Activated CD8-positive, alpha-beta T cell treated with anti-CD3 and anti-CD28 coated beads for 36 hours (primary cell): ENCODE measurements around the gene FABP7. TPM values are rescaled to one million over a fixed set of nuclear protein-coding genes. Genes with fewer than 3 reads are reported as not detected.

Experiments used
- ATAC-seq: fragments of 200-7000 bp; cut with Tn5 transposase; one replicate; pipeline ENCODE4 v1.10.0; 2021; ENCODE audit warnings: mild to moderate bottlenecking, moderate library complexity
- CTCF ChIA-PET: fragments of 350-600 bp; sonication (Branson Sonifier 250); formaldehyde crosslinking; loops from one replicate; lab custom pipeline; 2021; ENCODE audit warnings: antibody characterized with exemption; lab: Charles Lee
- POLR2A ChIA-PET: fragments of 350-600 bp; sonication (Branson Sonifier 250); formaldehyde crosslinking; loops from one replicate; lab custom pipeline; 2021; ENCODE audit warnings: antibody characterized with exemption; lab: Charles Lee
- DNase-seq: peaks from one replicate; pipeline ENCODE4 v3.0.0-alpha.2; 2020
- H3K27ac Mint-ChIP-seq: one replicate; pipeline ENCODE4 v1.8.0; 2021; ENCODE audit warnings: mild to moderate bottlenecking, mixed read lengths
- H3K27me3 Mint-ChIP-seq: one replicate; pipeline ENCODE4 v1.8.0; 2021; ENCODE audit warnings: mixed read lengths
- H3K36me3 Mint-ChIP-seq: one replicate; pipeline ENCODE4 v1.8.0; 2021; ENCODE audit warnings: low read depth, mixed read lengths
- H3K4me1 Mint-ChIP-seq: one replicate; pipeline ENCODE4 v1.8.0; 2021; ENCODE audit warnings: low read depth, mixed read lengths
- H3K4me3 Mint-ChIP-seq: one replicate; pipeline ENCODE4 v1.8.0; 2021; ENCODE audit warnings: mild to moderate bottlenecking, moderate library complexity, mixed read lengths
- H3K9me3 Mint-ChIP-seq: one replicate; pipeline ENCODE4 v1.8.0; 2021; ENCODE audit warnings: mixed read lengths
- CTCF ChIP-seq: fragments of 200-600 bp; IDR thresholded peaks from one replicate; pipeline ENCODE4 v1.8.0; 2022; ENCODE audit warnings: antibody characterized with exemption, mild to moderate bottlenecking
- intact Hi-C: fragments of 100-400 bp; cut with micrococcal nuclease; formaldehyde crosslinking; loops from one replicate; pipeline ENCODE4 v1.10.0; 2022
- total RNA-seq, 2 experiments: library from RNA; stranded (reverse); gene quantifications; one replicate each; pipeline ENCODE4 v1.2.3, GENCODE V29; 2021

Gene FABP7
- total RNA-seq, 2 experiments from 2014 or later = not detected

GRCh38 chr6:122787721-122788120 is 8.2 kb downstream of the FABP7 start:
- no peak for DNase-seq
- no peak for ATAC-seq
- H3K36me3 Mint-ChIP-seq = no peaks in the 10 kb centered on the region
- CTCF ChIA-PET = no interaction called here
- no peak for TF ChIP-seq CTCF
- POLR2A ChIA-PET = interaction anchor here (1.2 kb wide), 1 partner anchor 14 kb away, joined by 4 read pairs; no protein-coding TSS in a partner anchor
- H3K9me3 Mint-ChIP-seq = no peaks in the 10 kb centered on the region
- peaks cover 56% of the 10 kb centered on the region for H3K27me3 Mint-ChIP-seq
- H3K4me3 Mint-ChIP-seq = no peak overlapping the region
- intact Hi-C loops = no loop called here
- H3K4me1 Mint-ChIP-seq = peaks cover 15% of the 10 kb centered on the region
- no peak overlapping the region for H3K27ac Mint-ChIP-seq

- Mint-ChIP-seq H3K4me3 (no peak overlapping the region), H3K9me3 (no peaks in the 10 kb centered on the region), H3K27me3 (peaks cover 55% of the 10 kb centered on the region), H3K4me1 (peaks cover 15% of the 10 kb centered on the region), H3K36me3 (no peaks in the 10 kb centered on the region), H3K27ac (no peak overlapping the region)
- no peak for DNase-seq
- TF ChIP-seq CTCF = no peak
- intact Hi-C loops = no loop called here
- ATAC-seq = no peak
- ChIA-PET CTCF (interaction anchor here (1.0 to 2.3 kb wide), 3 partner anchors 25 to 51 kb away, joined by 3 to 13 read pairs (median 3); no protein-coding TSS in a partner anchor), POLR2A (no interaction called here)
Observed at GRCh38 chr6:122788208-122788607, 8.7 kb downstream of the FABP7 start.

GRCh38 chr6:122788663-122789181 is 9.2 kb downstream of the FABP7 start:
- H3K27ac Mint-ChIP-seq = no peak overlapping the region
- peaks cover 15% of the 10 kb centered on the region for H3K4me1 Mint-ChIP-seq
- CTCF ChIA-PET = interaction anchor here (1.0 to 2.3 kb wide), 4 partner anchors 9 to 50 kb away, joined by 3 to 13 read pairs (median 4); no protein-coding TSS in a partner anchor
- no peaks in the 10 kb centered on the region for H3K9me3 Mint-ChIP-seq
- POLR2A ChIA-PET = no interaction called here
- no peak for DNase-seq
- no peak for ATAC-seq
- intact Hi-C loops = no loop called here
- peaks cover 51% of the 10 kb centered on the region for H3K27me3 Mint-ChIP-seq
- peak overlapping the region; percentile 77 for H3K4me3 Mint-ChIP-seq
- no peak for TF ChIP-seq CTCF
- H3K36me3 Mint-ChIP-seq = no peaks in the 10 kb centered on the region

- H3K4me1 Mint-ChIP-seq = peaks cover 15% of the 10 kb centered on the region
- H3K27me3 Mint-ChIP-seq = peaks cover 51% of the 10 kb centered on the region
- DNase-seq (peak; percentile 61), ATAC-seq (peak; percentile 89)
- intact Hi-C loops = no loop called here
- H3K36me3 Mint-ChIP-seq = no peaks in the 10 kb centered on the region
- H3K9me3 Mint-ChIP-seq = no peaks in the 10 kb centered on the region
- peak within 1 kb of the TSS; percentile 64 for H3K27ac Mint-ChIP-seq
- ChIA-PET POLR2A (no interaction called here), CTCF (interaction anchor here (0.6 to 2.3 kb wide), 6 partner anchors 8 to 50 kb away, joined by 3 to 13 read pairs (median 3); no protein-coding TSS in a partner anchor)
- peak within 1 kb of the TSS; percentile 77 for H3K4me3 Mint-ChIP-seq
- peak; percentile 50 for TF ChIP-seq CTCF
Observed at GRCh38 chr6:122789182-122790027, 9.9 kb downstream of the FABP7 start, which contains the start of gene SMPDL3A. TSS of gene SMPDL3A (plus strand) at chr6:122789258. CDS start at chr6:122789347, 89 bp downstream.
